Stomach (tissue), 4 donors: ENCODE results near the gene FAM131B.

Source experiments
- CTCF ChIP-seq, 7 experiments: fragments of 450-650 bp in 4 of 7; fragments of 200-600 bp in 3 of 7; sonication (generic) in 3 of 7; IDR thresholded peaks; one replicate each; pipeline ENCODE4 v1.5.1; 2016 to 2019; ENCODE audit warnings: antibody characterized with exemption in 7 of 7, control low read depth in 2 of 7, mild to moderate bottlenecking in 1 of 7
- EP300 ChIP-seq: sonication (generic); formaldehyde crosslinking; IDR thresholded peaks from one replicate; pipeline ENCODE4 v1.6.1; 2017; ENCODE audit warnings: antibody characterized with exemption
- POLR2A ChIP-seq, 4 donors: fragments of 450-650 bp; IDR thresholded peaks; one replicate each; pipeline ENCODE4 v1.6.1; 2016; ENCODE audit warnings: antibody characterized with exemption in 4 of 4, control low read depth in 2 of 4, mild to moderate bottlenecking in 1 of 4, moderate library complexity in 1 of 4
- POLR2AphosphoS5 ChIP-seq, 3 donors: sonication (generic); formaldehyde crosslinking; IDR thresholded peaks; one replicate each; pipeline ENCODE4 v1.6.1; 2016; ENCODE audit warnings: antibody characterized with exemption in 3 of 3

- TF ChIP-seq CTCF (IDR thresholded peaks at IDR 0.05) (no peak), POLR2A (IDR thresholded peaks at IDR 0.05) (no peak), EP300 (no peak), POLR2AphosphoS5 (IDR thresholded peaks at IDR 0.05) (no peak)
Observed at GRCh38 chr7:143385891-143386781, 23.6 kb upstream of the FAM131B start.
